Prostate gland (tissue), 2 donors: ENCODE results near the gene HADHA.

Experiments
- CTCF ChIP-seq, 4 experiments: fragments of 200-600 bp in 2 of 4; fragments of 450-650 bp in 2 of 4; sonication (generic) in 2 of 4; IDR thresholded peaks; 1 replicate in 3 of 4; 2 replicates in 1 of 4; pipeline ENCODE4 v1.5.1; 2016 to 2019; ENCODE audit warnings: antibody characterized with exemption in 4 of 4, mild to moderate bottlenecking in 2 of 4, moderate library complexity in 2 of 4
- POLR2A ChIP-seq: fragments of 450-650 bp; IDR thresholded peaks from one replicate; pipeline ENCODE4 v1.6.1; 2016; ENCODE audit warnings: antibody characterized with exemption, mild to moderate bottlenecking

DNA sequence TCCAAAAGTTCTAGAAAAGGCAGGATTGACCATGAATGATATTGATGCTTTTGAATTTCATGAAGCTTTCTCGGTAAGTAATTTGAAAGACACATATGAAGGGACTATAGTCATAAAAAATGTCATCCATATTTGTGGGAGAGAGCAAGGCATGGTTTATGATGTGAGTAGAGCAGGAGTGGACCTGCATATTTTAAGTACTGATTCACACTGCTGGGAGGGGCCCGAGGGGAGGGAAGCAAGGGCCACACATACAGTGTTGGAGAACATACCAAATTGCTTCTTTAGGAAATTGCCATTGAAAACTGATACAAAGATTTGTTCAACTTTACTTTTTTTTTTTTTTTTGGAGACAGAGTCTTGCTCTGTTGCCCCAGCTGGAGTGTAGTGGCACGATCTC, 39.7 kb upstream of the HADHA start:
- TF ChIP-seq POLR2A (no peak), CTCF (IDR thresholded peaks at IDR 0.05) (no peak)
